Stimulated activated CD8-positive, alpha-beta memory T cell treated with anti-CD3 and anti-CD28 coated beads, Interleukin-7, amount 100 ng/mL, for 48 hours (primary cell): ENCODE data around the gene GMFB.

ENCODE experiments used
- DNase-seq, 2 donors: peaks; one replicate each; pipeline ENCODE4 v3.0.0-alpha.2; 2020; ENCODE audit warnings: low read depth in 1 of 2; ENCODE audit errors: extremely low read depth in 1 of 2

The GMFB gene

DNA sequence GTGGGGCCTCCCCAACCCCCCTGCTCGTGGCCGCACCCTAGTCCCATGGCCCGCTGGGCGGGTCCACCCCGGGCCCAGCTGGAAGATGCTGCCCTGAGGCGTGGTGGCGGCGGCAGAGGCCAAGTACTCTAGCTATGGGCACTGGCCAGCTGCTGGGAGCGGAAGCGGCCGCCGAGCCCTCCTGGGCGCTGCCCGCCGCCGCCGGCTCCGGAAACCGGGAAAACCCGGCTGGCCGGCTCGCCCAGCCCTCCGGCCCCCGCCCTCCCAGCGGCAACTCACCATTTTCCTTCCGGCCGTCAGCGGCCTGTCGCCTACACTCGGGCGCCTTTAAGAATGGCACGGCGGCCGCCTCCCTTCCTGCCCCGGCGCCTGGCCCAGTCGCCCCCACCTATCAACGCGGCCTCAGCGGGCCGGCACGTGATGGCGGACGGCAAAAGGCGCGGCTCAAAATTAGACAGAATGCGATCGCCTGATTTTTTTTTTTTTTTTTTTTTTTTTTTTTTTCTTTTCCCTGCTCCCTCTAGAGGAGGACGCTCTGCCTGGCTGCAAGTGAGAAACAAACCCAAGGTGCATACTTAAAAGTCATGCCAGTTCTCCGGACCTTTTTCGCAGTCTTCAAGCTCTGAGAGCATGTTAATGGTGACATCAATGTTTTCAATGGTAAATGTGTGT, at the start of gene GMFB:
GMFB (minus strand) TSS at position 335 of the 672 bp plus-strand sequence; CDS start at position 282, 53 bp downstream.
- DNase-seq, result peak; percentile 70 to 81

DNA sequence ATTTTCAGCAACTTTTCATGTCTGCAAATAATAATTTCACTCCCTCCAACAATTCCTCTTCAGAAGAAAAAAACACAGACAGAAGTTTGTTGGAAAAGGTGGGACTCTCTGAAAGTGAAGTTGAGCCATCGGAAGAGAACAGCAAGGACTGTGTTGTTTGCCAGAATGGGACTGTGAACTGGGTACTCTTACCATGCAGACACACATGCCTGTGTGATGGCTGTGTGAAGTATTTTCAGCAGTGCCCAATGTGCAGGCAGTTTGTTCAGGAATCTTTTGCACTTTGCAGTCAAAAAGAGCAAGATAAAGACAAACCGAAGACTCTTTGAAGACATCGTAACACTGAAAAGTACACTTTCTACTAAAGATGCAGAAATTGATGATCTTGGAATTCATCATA, 49.3 kb upstream of the GMFB start:
- DNase-seq, result no peak

DNA sequence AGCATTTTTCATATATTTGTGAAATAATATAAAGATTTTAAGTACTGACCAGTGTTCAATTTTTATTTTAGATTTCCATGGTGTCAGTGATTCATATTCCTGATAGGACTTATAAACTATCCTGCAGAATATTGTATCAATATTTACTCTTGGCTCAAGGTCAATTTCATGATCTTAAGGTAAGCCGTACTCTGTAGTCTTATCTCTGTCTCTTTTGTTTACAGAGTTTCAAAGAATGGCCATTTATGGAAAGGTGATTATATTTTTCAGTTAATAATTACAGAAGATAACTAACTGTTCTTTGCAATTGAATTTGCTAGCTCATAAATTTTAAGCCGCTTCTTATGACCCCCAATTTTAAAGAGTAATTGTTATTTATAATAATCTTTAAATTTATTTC, 48.9 kb upstream of the GMFB start:
- no peak for DNase-seq

DNA sequence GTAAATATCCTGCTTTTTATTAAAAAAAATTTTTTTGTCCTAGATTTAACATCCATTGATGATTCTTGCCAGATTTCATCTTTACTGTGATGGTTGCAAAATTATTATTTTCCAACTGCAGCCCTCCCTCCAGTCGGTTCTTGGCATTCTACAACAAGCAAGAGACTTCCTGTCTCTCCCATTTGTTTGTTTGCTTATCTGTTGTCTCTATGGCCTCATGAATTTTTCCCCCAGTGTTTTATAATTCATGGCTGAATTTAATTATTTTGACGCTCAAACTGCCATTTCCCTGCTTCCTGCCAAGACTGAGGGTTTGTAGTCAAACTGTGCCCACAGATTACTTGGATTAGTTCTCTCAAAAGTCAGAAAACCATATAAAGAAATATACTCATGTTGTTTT, 46.9 kb upstream of the GMFB start:
- DNase-seq, result no peak

DNA sequence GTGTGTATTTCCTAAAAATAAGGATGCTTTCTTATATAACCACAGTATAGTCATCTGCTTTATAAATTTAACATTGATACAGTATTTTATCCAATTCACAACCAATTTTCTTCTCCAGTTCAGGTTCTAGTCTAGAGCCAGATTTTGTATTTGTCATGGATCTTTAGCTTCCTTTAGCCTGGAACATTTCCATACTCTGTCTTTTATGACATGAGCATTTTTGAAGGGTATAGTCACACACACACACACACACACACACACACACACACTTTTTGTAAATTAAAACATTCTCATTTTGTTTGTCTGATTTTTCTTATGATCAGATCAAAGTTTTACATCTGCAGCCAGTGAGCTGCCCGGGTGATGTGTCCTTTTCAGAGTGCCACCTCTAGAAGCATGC, 46.3 kb upstream of the GMFB start:
- DNase-seq, result no peak

DNA sequence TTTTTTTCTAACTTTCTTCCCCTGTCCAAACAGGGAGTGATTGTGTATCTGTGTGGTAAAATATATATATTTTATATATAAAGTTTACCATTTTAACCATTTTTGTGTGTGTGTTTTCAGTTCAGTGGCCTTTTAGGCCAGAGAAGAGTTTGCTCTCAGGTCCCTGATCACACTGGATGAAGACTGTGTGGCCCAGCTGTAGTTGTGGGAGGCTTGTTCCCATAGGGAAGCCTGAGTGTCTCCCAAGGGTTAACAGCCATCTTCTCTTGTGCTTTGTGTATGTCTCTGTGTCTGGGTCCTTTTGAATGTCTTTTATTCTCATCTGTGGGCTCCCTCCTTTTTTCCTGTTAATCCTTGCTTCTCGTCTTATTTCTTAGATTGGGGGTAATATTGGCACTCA, 44.3 kb upstream of the GMFB start:
- no peak for DNase-seq

DNA sequence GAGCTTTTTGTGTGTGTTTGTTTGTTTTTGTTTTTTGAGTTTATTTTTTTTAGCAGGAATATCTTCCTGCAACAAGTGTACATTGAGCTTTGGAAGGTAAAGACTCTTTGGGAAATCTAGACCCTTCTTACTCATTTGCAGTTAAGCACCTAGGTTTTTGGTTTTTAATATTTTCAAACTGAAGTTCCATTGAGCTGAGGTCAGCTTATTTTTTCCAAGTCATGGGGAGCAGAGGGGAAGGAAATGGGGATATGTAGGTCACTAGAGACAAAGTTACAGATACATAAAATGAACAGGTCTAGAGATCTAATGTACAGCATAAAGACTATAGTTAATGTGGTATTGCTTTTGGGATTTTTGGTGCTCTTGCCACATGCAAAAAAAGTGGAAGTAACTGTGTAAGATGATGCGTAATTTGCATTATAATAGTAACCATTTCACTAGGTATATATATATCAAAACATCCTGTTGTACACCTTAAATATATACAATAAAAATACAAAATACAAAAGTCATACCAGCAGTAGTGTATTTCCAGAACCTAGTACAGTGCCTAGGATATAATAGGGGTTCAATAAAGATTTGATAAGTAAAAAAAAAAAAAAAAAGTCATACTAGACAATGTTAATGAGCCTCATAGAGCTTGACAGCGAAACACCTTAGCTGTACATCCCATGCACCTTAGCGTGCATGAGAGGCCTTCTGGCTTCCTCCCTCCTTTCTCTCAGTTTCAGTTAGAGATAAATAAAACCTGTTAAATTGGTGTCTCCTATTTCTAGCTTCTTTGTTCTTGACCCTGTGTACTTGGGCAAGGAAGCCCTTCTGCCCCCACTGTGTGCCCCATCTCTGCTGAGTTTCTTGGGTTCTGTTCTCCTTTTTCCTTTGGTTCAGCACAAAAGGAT, 43.6 kb upstream of the GMFB start:
- DNase-seq, result no peak

DNA sequence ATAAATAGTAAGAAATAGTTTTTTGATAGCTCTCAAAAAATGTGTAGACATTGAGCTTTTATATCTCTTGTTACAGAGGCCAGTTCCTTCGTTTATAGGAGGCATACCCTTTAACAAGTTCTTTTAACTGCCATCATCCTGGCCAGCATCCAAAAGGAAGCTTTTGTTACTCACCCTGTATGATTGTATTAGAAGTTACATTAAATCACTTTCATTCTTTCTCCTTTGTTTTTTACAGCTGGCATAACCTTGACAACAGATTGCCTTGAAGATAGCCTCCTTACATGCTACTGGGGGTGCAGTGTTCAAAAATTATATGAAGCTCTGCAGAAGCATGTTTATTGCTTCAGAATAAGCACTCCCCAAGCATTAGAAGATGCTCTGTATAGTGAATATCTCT, 41.0 kb upstream of the GMFB start:
- no peak for DNase-seq

DNA sequence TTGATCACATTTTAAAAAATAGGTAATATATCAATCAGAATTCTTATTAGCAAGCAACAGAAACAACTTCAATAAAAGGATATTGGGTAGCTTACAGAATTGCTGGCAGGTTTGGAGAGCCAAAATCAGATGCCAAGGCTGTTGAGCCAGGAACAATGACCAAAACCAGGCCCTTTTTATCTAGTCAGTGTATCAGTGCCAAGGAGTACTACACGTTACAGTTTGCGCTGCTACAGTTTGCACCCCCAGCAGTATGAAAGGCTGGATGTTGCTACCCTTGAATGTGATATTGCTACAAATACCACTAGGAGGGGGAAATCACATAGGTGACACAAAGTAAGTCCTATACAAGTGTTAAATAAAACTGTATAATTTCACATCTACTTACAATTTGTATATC, 40.2 kb upstream of the GMFB start:
- no peak for DNase-seq

DNA sequence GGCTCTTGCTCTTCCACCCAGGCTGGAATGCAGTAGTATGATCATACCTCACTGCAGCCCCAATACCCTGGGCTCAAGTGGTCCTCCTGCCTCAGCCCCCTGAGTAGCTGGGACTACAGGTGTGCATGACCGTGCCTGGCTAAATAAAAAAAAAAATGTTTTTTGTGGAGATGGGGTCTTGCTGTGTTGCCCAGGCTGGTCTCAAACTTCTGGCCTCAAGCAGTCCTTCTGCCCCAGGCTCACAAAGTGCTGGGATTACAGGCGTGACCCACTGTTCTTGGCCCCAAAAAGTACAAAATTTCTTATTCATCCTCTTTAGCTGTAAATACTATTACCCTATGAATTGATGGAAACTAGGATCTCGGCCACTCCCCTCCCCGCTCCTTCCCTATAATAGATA, 35.6 kb upstream of the GMFB start:
- DNase-seq, result no peak

DNA sequence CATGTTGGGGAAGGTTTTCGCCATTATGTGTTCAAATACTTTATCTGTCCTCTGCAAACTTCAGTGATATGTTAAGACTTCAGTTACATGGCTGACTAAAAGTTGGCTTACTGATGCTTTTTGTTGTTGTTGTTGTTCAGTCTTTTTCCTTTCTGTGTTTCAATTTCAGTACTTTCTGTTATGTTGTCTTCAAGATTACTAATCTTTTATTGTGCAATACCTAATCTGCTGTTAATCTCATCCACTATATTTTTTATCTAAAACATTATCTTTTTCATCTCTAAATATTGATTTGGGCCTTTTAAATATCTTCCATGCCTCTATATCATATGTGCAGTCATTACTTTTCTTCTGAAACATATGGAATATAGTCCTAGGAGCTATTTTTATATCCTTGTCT, 27.9 kb upstream of the GMFB start:
- no peak for DNase-seq

DNA sequence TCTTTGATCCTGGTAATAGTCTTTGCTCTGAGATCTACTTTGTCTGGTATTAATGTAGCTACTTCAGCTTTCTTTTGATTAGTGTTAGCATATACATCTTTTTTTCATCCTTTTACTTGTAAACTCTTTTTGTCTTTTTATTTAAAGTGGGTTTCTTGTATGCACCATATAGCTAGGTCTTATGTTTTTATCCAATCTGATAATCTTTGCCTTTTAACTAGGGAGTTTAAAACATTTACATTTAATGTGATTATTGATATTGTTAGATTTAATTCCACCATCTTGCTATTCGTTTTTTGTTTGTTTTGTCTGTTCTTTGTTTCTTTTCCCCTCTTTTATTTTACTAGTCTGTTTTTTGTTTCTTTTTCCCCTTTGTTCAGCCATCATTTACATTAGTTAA, 26.9 kb upstream of the GMFB start:
- DNase-seq, result no peak

DNA sequence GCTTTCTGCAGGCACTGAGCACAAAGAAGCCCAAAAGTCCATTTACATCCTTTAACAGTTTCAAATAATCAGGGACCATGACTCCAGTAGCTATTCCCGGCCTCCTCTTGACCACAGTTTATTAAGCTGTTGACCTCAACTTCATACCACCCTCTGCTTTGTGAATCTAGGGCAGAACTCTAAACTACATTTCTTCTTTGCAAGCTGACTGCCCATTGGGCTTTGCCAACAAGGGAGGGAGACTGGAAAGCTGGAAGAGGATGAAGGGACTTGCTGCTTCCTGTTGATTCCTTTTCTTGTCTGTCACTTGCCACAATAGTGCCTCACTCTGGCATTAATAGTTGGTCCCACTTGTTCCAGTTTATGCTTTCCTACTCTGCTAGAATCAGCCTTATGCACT, 23.6 kb upstream of the GMFB start:
- no peak for DNase-seq

DNA sequence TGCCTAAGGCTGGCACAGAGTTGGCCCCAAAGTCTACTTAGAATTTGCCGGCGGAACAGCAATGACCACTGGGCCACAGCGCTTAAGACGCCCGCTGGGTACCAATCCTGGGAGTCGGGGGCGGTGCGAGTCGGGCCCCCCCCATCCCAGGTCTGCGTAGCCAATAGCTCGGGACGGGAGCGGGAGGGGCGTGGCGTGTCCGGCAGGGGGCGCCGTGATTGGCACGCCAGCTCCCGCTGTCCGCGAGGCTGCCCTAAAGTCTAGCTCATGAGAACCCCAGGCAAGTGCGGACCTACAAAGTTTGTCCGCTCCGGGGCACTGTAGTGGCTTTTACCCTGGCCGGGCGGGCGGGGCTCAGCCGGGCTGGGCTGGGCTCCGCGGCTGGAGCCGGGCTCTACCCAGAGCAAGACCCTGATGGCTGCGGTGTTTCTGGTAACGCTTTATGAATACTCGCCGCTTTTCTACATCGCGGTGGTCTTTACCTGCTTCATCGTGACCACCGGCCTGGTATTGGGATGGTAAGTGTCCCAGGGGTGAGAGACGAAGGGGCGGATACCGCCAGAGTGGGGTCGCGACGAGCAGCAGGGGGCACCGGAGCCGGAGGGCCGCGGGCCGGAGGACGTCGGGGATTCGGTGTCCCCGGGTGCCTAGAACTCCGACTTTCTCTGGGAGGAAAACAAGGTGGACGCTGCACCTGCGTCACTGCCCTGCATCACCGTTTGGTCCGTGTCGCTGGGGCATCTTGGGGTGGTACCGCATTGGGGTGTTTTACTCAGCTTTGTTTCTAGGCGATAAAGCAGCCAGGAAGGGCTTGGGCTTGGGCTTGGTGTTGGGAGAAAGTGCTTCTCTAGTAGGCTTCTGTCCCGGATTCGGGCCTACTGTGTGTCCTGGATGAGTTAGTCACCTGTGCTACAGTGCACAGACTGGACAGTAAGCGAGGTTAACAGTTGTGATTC, 21.0 kb upstream of the GMFB start, which contains the start of gene CGRRF1:
CGRRF1 (plus strand) TSS at position 361 of the 956 bp plus-strand sequence; CDS start at position 415, 54 bp downstream.
- peak; percentile 93 to 97 for DNase-seq

DNA sequence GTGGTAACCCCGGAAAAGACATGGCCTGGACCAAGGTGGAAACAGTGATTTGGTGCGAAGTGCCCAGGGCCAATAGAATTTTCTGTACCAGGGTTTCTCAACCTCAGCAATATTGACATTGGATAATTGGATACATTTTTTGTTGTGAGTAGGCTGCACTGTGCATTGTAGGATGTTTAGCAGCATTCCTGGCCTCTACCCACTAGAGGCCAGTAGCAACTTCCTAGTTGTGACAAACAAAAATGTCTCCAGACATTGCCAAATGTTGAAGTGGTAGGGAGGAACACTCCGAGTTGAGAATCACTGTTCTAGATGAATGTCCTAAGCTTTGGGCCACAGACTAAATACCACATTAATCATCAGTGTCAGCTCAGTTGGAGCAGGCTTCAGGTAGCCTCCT, 14.7 kb upstream of the GMFB start:
- no peak for DNase-seq

DNA sequence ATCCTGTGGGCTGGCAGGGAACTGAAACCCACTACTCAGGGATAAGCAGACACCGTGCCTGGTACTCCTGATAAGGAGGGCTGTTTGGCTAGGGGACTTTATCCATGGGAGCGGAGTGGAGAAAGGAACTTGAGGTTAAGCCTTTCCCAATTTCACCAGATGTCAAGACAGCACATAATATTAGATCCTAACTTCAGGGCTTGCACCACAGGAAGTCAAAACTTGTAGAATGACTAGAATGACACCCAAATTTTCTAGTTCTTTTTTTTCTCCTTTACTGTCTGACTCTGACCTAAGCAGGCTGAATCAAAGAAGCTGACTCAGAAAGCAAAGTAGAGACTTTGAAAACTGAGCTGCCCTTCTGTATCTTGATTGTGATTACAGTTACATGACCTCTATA, 13.8 kb upstream of the GMFB start:
- DNase-seq, result no peak

DNA sequence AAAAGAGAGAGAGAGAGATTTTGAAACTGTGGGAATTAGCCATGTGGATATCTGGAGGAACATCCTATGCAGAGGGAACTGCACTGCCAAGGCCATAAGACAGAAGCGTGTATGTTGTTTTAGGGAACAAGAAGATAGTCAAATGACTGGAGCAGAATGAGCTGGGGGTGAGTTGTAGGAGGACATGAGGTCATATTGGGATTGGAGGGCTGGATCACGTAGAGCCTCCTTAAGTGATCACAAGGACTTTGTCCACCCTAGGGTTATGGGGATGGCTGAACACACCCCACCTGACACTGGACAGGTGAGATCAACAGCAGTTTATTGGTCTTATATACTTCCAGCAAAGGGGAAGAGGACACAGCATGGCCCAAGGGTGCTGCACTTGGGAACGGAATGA, 12.7 kb upstream of the GMFB start:
- DNase-seq, result no peak

DNA sequence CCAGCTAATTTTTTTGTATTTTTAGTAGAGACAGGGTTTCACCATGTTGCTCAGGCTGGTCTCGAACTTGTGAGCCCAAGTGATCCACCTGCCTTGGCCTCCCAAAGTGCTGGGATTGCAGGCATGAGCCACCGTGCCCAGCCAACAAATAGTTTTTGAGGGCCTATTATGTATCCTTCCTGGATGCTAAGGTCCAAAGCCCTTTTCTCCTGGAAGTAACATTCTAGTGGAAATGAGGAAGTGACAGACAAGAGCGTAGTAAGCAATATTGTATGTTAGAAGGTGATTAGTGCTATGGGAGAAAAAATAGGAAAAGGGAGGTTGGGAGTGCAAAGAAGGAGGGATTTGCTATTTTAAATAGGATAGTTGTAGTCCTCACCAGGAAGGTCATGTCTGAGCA, 12.0 kb upstream of the GMFB start:
- no peak for DNase-seq

DNA sequence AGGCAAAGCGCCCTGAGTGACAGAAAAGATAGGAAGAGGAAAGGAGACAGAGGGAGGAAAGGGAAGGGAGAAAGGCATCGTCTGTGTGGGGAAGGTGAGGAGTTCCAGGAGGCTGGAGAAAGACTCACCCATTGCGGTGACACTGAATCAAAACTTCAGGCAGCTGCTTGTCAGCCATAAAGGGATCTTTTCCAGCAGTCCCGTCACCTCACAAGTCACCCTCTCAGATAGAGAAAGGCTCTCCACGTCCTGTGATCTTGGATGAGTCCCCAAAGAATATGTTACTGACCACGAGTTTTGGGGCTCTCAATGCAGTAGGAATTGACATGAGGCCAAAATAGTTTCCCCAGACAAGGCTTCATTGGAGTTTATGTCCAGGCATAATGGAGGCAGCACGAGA, 9.8 kb upstream of the GMFB start:
- no peak for DNase-seq

DNA sequence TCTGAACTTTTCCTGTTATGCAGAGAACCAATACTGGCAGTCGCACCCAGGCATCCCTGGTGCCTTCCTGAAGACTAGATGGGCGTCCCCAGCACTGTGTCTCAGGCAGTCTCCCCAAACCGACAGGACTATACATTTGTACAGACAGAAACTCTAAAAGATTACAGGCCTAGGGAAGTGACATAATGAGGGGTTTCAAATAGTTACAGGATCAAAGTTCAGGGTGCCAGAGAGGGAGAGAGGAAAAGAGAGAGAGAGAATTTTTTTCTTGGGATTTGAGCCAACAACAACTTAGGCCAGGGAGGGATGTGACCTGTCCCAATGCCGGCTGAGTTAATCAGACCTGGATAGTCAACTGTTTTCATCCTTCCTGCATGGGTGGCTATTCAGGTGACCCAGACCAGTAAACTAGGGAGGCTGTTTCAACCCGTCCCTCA, 9.3 kb upstream of the GMFB start:
- DNase-seq, result no peak

DNA sequence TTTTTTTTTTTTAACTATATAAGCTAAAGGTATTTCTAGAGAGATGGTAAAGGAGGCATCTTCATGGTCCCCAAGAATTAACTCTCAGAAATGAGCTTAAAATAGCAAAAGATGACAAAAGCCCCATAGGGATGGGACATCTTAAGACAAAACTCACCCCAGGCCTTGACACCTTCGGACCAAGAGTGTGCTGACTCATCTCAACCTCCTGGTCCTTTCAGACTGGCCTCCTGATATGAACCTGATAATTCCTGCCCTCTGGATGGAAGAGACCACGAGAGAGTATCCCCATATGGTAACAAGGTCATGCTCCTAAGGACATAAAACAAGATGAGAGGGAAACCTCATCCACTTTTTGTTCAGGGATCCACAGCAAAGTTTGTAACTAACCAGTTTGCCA, 8.4 kb upstream of the GMFB start:
- DNase-seq, result no peak
